Epithelial cell of esophagus (primary cell): ENCODE measurements around the gene TGDS.
A peak's percentile ranks its signal among the peaks of the same experiment; 100 is the strongest.

Experiments used
- DNase-seq: peaks from one replicate; pipeline ENCODE4 v3.0.0; 2010; ENCODE audit warnings: low read depth
- H3K4me3 ChIP-seq: 2 replicates; pipeline ENCODE4 v1.5.1; 2011; ENCODE audit warnings: mild to moderate bottlenecking, low read length, control low read depth
- CTCF ChIP-seq: IDR thresholded peaks from 2 replicates; pipeline ENCODE4 v1.5.1; 2011; ENCODE audit warnings: low read depth, mild to moderate bottlenecking, low read length, control low read depth, inconsistent platforms; ENCODE audit not compliant: insufficient read depth; ENCODE audit errors: missing control alignments

TGDS gene

GRCh38 chr13:94601446-94602431, 5.8 kb upstream of the TGDS start, which contains the start of gene GPR180:
TSS of gene GPR180 (plus strand) at chr13:94601857. CDS start at chr13:94601928, 71 bp downstream.
- no peak for TF ChIP-seq CTCF
- peak within 1 kb of the TSS; percentile 78 for H3K4me3 ChIP-seq
- peak; percentile 100 for DNase-seq

GRCh38 chr13:94599877-94600276, 3.9 kb upstream of the TGDS start:
- DNase-seq, result no peak
- H3K4me3 ChIP-seq, result no peak overlapping the region
- TF ChIP-seq CTCF, result no peak

GRCh38 chr13:94598281-94598680, 2.3 kb upstream of the TGDS start:
- no peak for TF ChIP-seq CTCF
- no peak for DNase-seq
- no peak overlapping the region for H3K4me3 ChIP-seq

- TF ChIP-seq CTCF, result no peak
Observed at GRCh38 chr13:94596575-94596971, 621 bp upstream of the TGDS start.

GRCh38 chr13:94595001-94595949, 677 bp downstream of the TGDS start:
- H3K4me3 ChIP-seq, result peak overlapping the region; percentile 90
- TF ChIP-seq CTCF, result no peak
- peak; percentile 34 for DNase-seq

More at GRCh38 chr13:94596575-94596971, 621 bp upstream of the TGDS start:
- H3K4me3 ChIP-seq, result peak overlapping the region; percentile 90
- DNase-seq, result no peak

GRCh38 chr13:94590744-94591143, 5.2 kb downstream of the TGDS start:
- no peak overlapping the region for H3K4me3 ChIP-seq
- TF ChIP-seq CTCF, result no peak
- DNase-seq, result no peak
